ENCODE data around the gene CASTOR2.
"Not testable (repeated sequence)": the region's sequence is repeated elsewhere in the genome, so short reads cannot be mapped to it uniquely, and the experiment has no call there.

Gene CASTOR2

GRCh38 chr7:74964511-74965119 lies at the start of gene CASTOR2:
Gene CASTOR2 (plus strand): TSS chr7:74964705. CDS start chr7:74964986, 281 bp downstream.
- peak; percentile 30 to 36 for DNase-seq (ENCODE audit: low read depth in 2 of 2)

DNA sequence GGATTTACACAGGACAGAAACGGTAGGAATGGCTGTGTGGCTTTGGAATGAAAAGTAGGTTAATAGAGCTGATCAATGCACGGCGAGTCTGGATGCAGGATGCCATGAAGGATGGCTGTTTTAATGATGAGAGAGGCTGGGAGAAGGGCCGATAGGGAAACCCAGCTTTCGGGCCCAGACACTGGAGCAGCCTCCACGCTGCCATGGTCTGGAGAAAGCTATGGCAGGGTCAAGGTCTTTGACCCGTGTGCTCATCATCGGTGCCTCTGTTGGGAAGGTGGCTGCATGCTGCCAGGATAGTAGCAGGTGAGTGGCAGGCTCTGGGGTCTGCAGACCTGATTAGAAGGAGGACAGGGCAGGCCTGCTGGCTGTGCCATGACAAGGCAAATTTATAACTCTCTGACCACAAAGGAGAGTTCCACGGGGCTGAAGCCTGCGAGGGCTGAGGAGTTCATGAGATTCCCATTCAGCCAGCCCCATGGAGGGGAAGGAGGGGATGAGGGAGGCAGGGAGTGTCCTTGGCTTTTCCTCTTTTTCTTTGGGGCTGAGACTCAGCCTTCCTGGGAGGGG lies 42.1 kb upstream of the CASTOR2 start:
- not testable (repeated sequence) for DNase-seq (ENCODE audit: low read depth in 2 of 2)

DNA sequence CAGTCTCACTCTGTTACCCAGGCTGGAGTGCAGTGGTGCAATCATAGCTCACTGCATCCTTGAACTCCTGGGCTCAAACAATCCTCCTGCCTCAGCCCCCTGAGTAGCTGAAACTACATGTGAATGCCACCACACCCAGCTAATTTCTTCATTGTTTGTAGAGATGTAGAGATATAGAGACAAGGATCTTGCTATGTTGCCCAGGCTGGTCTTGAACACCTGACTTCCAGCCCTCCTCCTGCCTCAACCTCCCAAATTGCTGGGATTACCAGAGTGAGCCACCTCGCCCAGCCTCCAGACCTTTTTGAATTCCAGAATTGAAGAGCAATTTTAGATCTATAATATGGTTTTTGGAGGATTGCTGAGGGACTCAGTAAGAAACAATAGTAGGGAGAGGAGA lies 40.9 kb upstream of the CASTOR2 start:
- not testable (repeated sequence) for DNase-seq (ENCODE audit: low read depth in 2 of 2)

DNA sequence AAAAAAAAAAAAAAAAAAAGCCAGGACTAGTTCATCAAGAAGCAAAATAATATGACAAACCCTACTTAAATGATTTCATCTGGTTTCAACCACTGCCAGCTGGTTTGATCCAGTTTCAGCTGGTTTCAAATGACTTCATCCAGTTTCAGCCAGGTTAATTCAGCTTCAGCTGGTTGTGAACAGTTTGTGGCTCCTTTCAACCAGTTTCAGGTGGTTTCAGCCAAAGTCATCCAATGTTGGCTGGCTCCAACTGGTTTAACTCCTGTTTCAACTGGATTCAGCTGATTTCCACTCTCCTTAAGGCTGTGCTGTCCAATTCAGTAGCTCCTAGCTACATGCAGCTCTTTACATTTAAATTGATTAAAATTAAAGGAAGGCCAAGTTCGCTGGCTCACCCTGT lies 37.5 kb upstream of the CASTOR2 start:
- not testable (repeated sequence) for DNase-seq (ENCODE audit: low read depth in 2 of 2)

DNA sequence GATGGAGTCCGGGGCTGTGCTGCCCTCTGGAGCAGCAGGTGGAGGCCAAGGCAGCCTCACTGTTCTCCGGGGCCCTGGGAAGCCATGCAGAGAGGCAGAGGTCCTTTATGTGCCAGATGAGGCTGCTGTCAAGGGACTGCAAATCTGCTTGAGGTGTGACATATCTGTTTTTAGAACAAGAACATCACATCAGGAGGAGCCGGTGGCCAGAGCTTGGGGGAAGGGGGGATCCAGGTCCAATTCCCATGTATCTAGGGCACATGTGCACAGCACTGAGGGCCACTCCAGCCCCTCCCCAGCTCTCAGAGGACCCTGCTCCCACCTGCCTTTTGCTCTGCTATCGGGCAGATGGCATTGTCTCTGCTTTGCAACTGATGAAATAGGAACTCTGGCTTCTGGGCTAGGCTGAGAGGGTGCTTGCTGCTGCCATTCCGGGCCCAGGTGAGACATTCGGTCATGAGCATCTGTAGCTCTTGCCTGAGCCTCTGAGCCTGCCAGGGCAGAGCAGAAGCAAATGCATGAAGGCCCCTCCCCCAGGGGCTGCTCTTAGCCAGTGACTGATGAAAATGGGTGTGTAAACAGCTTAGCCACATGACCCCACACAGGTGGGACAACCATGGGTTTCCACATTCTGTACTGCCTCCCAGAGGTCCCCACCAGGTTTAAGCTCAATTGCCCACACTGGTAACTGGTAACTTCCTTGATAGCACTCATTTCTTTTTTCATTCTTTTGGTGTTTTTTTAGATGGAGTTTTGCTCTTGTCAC lies 32.8 kb upstream of the CASTOR2 start:
- DNase-seq (ENCODE audit: low read depth in 2 of 2) = not testable (repeated sequence)

GRCh38 chr7:74939429-74939828 lies 25.1 kb upstream of the CASTOR2 start:
- DNase-seq (ENCODE audit: low read depth in 2 of 2) = not testable (repeated sequence)

DNA sequence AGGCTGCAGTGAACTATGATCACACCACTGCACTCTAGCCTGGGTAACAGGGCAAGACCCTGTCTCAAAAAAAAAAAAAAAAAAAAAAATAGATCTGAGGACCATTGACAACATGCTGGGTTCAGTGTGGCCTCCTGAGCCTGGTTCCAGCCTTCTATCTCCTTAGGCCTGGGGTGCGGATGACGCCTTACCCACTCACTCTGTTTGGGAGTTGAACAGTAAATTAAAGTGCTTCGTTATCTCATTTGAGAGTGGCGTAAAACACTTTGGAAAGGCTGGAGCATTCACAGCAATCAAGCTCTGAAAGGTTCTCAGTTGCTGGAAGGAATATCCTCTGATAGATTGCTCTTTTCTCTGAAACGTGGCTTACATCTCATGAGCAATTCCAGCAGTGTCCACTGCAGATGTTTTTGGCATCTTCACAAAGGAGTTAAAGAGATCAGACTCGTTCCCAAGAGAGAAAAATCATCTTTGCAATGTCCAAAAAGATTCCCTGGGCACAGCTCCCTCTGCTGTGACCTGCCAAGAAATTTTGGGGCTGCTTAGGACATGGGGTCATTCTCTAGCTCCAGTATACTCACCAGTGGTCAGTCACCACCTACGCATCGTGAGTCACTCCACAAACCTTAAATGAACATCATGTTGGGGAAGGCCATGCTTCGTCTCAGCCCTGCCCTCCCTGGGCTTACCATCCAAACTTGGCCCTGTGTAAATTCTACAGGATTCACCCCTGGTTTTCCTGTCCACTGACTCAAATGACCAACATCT lies 23.0 kb upstream of the CASTOR2 start:
- not testable (repeated sequence) for DNase-seq (ENCODE audit: low read depth in 2 of 2)

DNA sequence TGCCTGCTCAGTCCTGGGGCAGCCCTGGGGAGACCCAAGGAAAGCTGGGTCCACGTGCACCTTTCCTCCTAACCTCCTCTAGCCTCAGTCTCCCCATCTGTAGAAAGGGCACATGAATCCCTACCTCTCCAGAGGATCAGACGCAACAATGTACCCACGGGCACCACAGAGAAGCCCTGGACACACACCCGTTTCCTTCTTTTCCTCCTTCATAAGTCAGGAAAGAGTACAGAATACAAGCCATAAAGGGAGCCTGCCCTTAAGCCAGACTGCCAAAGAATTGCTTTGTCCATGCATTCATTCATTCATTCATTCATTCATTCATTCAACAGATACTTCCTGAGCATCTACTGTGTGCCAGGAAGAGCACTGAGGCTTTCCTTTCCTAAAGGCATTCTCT lies 20.6 kb upstream of the CASTOR2 start:
- DNase-seq (ENCODE audit: low read depth in 2 of 2) = not testable (repeated sequence)

DNA sequence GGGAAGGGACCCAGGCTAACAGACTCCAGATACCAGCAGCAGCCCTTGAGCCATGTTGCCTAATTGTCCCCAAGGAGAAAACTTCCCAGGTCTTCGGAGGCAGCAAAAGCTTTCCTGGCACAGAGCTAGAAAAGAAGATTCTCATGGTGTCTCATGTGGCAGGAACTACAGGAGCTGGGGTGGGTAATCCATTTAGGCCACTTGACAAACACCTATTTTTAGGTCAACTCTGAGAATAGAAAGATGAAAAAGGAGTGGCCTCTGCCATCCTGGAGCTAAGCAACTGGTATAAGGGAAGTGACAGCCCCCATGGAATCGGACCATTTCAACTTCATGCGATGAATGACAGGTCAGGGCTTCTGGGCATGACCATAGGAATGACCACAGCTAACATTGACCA lies 16.8 kb upstream of the CASTOR2 start:
- not testable (repeated sequence) for DNase-seq (ENCODE audit: low read depth in 2 of 2)

DNA sequence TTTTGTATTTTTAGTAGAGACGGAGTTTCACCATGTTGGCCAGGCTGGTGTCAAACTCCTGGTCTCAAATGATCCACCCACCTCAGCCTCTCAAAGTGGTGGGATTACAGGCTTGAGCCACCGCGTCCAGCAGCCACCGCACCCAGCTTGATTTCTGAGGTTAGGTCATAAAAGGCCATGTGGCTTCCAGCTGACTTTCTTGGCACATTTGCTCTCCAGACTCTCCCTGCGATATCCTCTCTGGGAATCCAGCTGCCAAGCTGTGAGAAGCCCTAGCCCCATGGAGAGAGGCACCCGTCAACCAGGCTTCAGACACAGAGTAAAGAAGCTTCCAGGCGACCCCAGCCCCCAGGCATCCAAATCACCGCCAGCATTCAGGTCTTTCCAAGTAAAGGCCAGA lies 10.7 kb upstream of the CASTOR2 start:
- DNase-seq (ENCODE audit: low read depth in 2 of 2) = not testable (repeated sequence)

GRCh38 chr7:74958328-74958727 lies 6.2 kb upstream of the CASTOR2 start:
- DNase-seq (ENCODE audit: low read depth in 2 of 2) = not testable (repeated sequence)

GRCh38 chr7:74963704-74964510 lies 598 bp upstream of the CASTOR2 start:
- DNase-seq (ENCODE audit: low read depth in 2 of 2) = not testable (repeated sequence)

- not testable (repeated sequence) for DNase-seq (ENCODE audit: low read depth in 2 of 2)
Measured at GRCh38 chr7:74966208-74966854, 1.8 kb downstream of the CASTOR2 start.

- DNase-seq (ENCODE audit: low read depth in 2 of 2) = not testable (repeated sequence)
Measured at GRCh38 chr7:74966909-74967308, 2.4 kb downstream of the CASTOR2 start.

- DNase-seq (ENCODE audit: low read depth in 2 of 2) = not testable (repeated sequence)
Measured at GRCh38 chr7:74971431-74971830, 6.9 kb downstream of the CASTOR2 start.

- DNase-seq (ENCODE audit: low read depth in 2 of 2) = not testable (repeated sequence)
Measured at GRCh38 chr7:74972377-74972776, 7.9 kb downstream of the CASTOR2 start.

- not testable (repeated sequence) for DNase-seq (ENCODE audit: low read depth in 2 of 2)
Measured at GRCh38 chr7:74975959-74976358, 11.5 kb downstream of the CASTOR2 start.

DNA sequence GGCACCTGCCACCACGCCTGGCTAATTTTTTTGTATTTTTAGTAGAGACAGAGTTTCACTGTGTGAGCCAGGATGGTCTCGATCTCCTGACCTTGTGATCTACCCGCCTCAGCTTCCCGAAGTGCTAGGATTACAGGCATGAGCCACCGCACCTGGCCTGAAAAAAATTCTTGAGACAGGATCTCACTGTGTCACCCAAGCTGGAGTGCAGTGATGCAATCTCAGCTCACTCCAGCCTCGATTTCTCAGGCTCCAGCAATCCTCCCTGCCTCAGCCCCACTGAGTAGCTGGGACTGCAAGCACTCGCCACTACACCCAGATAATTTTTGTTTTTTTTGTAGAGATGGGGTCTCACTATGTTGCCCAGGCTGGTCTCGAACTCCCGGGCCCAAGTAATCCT lies 13.0 kb downstream of the CASTOR2 start:
- DNase-seq (ENCODE audit: low read depth in 2 of 2) = not testable (repeated sequence)

GRCh38 chr7:74988436-74988835 lies 23.9 kb downstream of the CASTOR2 start:
- not testable (repeated sequence) for DNase-seq (ENCODE audit: low read depth in 2 of 2)

- no peak for DNase-seq (ENCODE audit: low read depth in 2 of 2)
Measured at GRCh38 chr7:74993121-74993520, 28.6 kb downstream of the CASTOR2 start.

All from activated CD8-positive, alpha-beta memory T cell treated with anti-CD3 and anti-CD28 coated beads for 4 hours (primary cell).